Measurements from ENCODE around the gene GMCL2. TPM values are rescaled to one million over a fixed set of nuclear protein-coding genes. Genes with fewer than 3 reads are reported as not detected.
A peak's percentile ranks its signal among the peaks of the same experiment; 100 is the strongest.

The GMCL2 gene
- polyA plus RNA-seq, 1 of the 3 experiments (the other 2 are of a cell fraction): not detected

- peak overlapping the region; percentile 62 to 70 for H3K27ac ChIP-seq (ENCODE audit: low read depth in 2 of 2, low read length in 1 of 2)
- TF ChIP-seq TAF1 (IDR thresholded peaks at IDR 0.05; ENCODE audit: borderline replicate concordance, low read depth, low read length): no peak
- TF ChIP-seq, protein P1, sequence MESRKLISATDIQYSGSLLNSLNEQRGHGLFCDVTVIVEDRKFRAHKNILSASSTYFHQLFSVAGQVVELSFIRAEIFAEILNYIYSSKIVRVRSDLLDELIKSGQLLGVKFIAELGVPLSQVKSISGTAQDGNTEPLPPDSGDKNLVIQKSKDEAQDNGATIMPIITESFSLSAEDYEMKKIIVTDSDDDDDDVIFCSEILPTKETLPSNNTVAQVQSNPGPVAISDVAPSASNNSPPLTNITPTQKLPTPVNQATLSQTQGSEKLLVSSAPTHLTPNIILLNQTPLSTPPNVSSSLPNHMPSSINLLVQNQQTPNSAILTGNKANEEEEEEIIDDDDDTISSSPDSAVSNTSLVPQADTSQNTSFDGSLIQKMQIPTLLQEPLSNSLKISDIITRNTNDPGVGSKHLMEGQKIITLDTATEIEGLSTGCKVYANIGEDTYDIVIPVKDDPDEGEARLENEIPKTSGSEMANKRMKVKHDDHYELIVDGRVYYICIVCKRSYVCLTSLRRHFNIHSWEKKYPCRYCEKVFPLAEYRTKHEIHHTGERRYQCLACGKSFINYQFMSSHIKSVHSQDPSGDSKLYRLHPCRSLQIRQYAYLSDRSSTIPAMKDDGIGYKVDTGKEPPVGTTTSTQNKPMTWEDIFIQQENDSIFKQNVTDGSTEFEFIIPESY (IDR thresholded peaks at IDR 0.05; ENCODE audit: borderline replicate concordance, low read depth): no peak
- peaks cover 14 to 19% of the 10 kb centered on the region in 2 experiments for H3K4me1 ChIP-seq (ENCODE audit: control insufficient read depth in 1 of 2, insufficient read depth in 2 of 2, low read depth in 1 of 2, low read length in 1 of 2)
- ChIA-PET CTCF (interaction anchor here (1.3 kb wide), 1 partner anchor 31 kb away, joined by 5 read pairs; no protein-coding TSS in a partner anchor), POLR2A (interaction anchor here (0.8 to 1.7 kb wide), 12 partner anchors 8 to 856 kb away, joined by 3 to 12 read pairs (median 4); partner anchors contain the start of genes GMCL2, NHP2, PHYKPL and ZNF354C)
- H3K79me2 ChIP-seq (ENCODE audit: insufficient read depth): peaks cover 53% of the 10 kb centered on the region
- H3K4me3 ChIP-seq (ENCODE audit: low read depth in 2 of 2, low read length in 1 of 2): peak overlapping the region; percentile 84 to 90
- H3K27me3 ChIP-seq (ENCODE audit: insufficient read depth): no peaks in the 10 kb centered on the region
- peaks cover 3% of the 10 kb centered on the region for H3F3A ChIP-seq (replicated peaks; ENCODE audit: insufficient read depth)
- H3K9ac ChIP-seq: peak overlapping the region; percentile 95
- 42% methylated on average over 28 of the region's 30 CpGs for WGBS (ENCODE audit: low lambda C conversion rate)
- peak overlapping the region; percentile 91; the same call in 1 of the 2 replicates for H2AFZ ChIP-seq (ENCODE audit: low read depth)
- H4K20me1 ChIP-seq (ENCODE audit: insufficient read depth): peaks cover 35% of the 10 kb centered on the region
- H3K9me2 ChIP-seq: no peaks in the 10 kb centered on the region
- no peak for DNase-seq
- H3K4me2 ChIP-seq: peak overlapping the region; percentile 95
- H3K36me3 ChIP-seq (replicated peaks in 1 of 2; ENCODE audit: control insufficient read depth in 1 of 2, insufficient read depth in 2 of 2, low read length in 1 of 2): peaks cover 27 to 30% of the 10 kb centered on the region in 2 experiments
- H3K9me3 ChIP-seq: no peaks in the 10 kb centered on the region
Measured at GRCh38 chr5:178203670-178204181, 16.6 kb upstream of the GMCL2 start.

DNA sequence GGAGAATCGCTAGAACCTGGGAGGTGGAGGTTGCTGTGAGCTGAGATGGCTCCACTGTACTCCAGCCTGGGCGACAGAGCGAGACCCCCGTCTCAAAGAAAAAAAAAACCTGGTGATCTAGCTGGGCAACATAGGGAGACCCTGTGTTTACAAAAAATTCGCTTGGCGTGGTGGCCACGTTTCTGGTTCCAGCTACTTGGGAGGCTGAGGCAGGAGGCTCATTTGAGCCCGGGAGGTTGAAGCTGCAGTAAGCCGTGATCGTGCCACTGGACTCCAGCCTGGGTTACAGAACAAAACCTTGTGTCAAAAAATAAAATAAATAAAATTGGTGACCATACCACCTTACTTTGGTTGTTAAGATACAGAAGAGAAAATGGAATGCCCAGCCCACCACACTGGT, 15.4 kb upstream of the GMCL2 start:
- H4K20me1 ChIP-seq (ENCODE audit: insufficient read depth): peaks cover 23% of the 10 kb centered on the region
- 90% methylated on average over 10 of the region's 10 CpGs for WGBS (ENCODE audit: low lambda C conversion rate)
- no peak overlapping the region for H2AFZ ChIP-seq (ENCODE audit: low read depth)
- H3K4me3 ChIP-seq (ENCODE audit: low read depth in 2 of 2, low read length in 1 of 2): no peak overlapping the region
- no peaks in the 10 kb centered on the region for H3K9me3 ChIP-seq
- no peak for DNase-seq
- H3K4me1 ChIP-seq (ENCODE audit: control insufficient read depth in 1 of 2, insufficient read depth in 2 of 2, low read depth in 1 of 2, low read length in 1 of 2): peaks cover 14 to 15% of the 10 kb centered on the region in 2 experiments
- H3K79me2 ChIP-seq (ENCODE audit: insufficient read depth): peaks cover 41% of the 10 kb centered on the region
- no peak overlapping the region for H3K4me2 ChIP-seq
- H3F3A ChIP-seq (replicated peaks; ENCODE audit: insufficient read depth): peaks cover 3% of the 10 kb centered on the region
- H3K36me3 ChIP-seq (replicated peaks in 1 of 2; ENCODE audit: control insufficient read depth in 1 of 2, insufficient read depth in 2 of 2, low read length in 1 of 2): peaks cover 17 to 19% of the 10 kb centered on the region in 2 experiments
- no peak overlapping the region for H3K9ac ChIP-seq
- H3K27ac ChIP-seq (ENCODE audit: low read depth in 2 of 2, low read length in 1 of 2): no peak overlapping the region
- TF ChIP-seq FOXM1 (IDR thresholded peaks at IDR 0.05; ENCODE audit: low read depth): no peak
- TF ChIP-seq EZH2phosphoT487 (IDR thresholded peaks at IDR 0.05; ENCODE audit: borderline replicate concordance, low read depth): no peak
- no peak for TF ChIP-seq TEAD4 (IDR thresholded peaks at IDR 0.05; ENCODE audit: borderline replicate concordance, insufficient read depth)
- TF ChIP-seq POLR2AphosphoS5 (IDR thresholded peaks at IDR 0.05; ENCODE audit: low read depth, low read length): no peak
- ChIA-PET CTCF (interaction anchor here (3.3 kb wide), 1 partner anchor 127 kb away, joined by 24 read pairs; no protein-coding TSS in a partner anchor), POLR2A (no interaction called here)
- H3K27me3 ChIP-seq (ENCODE audit: insufficient read depth): no peaks in the 10 kb centered on the region
- H3K9me2 ChIP-seq: no peaks in the 10 kb centered on the region

- peaks cover 9 to 11% of the 10 kb centered on the region in 2 experiments for H3K4me1 ChIP-seq (ENCODE audit: control insufficient read depth in 1 of 2, insufficient read depth in 2 of 2, low read depth in 1 of 2, low read length in 1 of 2)
- no peak overlapping the region for H3K4me3 ChIP-seq (ENCODE audit: low read depth in 2 of 2, low read length in 1 of 2)
- no peak overlapping the region for H3K9ac ChIP-seq
- H3K9me3 ChIP-seq: no peaks in the 10 kb centered on the region
- WGBS (ENCODE audit: low lambda C conversion rate): 50% methylated on average over 2 of the region's 2 CpGs
- H3F3A ChIP-seq (replicated peaks; ENCODE audit: insufficient read depth): peaks cover 3% of the 10 kb centered on the region
- peaks cover 17% of the 10 kb centered on the region for H4K20me1 ChIP-seq (ENCODE audit: insufficient read depth)
- H3K4me2 ChIP-seq: no peak overlapping the region
- DNase-seq: no peak
- ChIA-PET POLR2A (no interaction called here), CTCF (interaction anchor here (1.0 to 3.3 kb wide), 2 partner anchors 44 to 126 kb away, joined by 4 to 24 read pairs; no protein-coding TSS in a partner anchor)
- no peaks in the 10 kb centered on the region for H3K9me2 ChIP-seq
- peaks cover 35% of the 10 kb centered on the region for H3K79me2 ChIP-seq (ENCODE audit: insufficient read depth)
- no peaks in the 10 kb centered on the region for H3K27me3 ChIP-seq (ENCODE audit: insufficient read depth)
- no peak overlapping the region for H3K27ac ChIP-seq (ENCODE audit: low read depth in 2 of 2, low read length in 1 of 2)
- peaks cover 12 to 13% of the 10 kb centered on the region in 2 experiments for H3K36me3 ChIP-seq (replicated peaks in 1 of 2; ENCODE audit: control insufficient read depth in 1 of 2, insufficient read depth in 2 of 2, low read length in 1 of 2)
- H2AFZ ChIP-seq (ENCODE audit: low read depth): no peak overlapping the region
- TF ChIP-seq NFIC (IDR thresholded peaks at IDR 0.05; ENCODE audit: borderline replicate concordance) (no peak), RXRA (IDR thresholded peaks at IDR 0.05; ENCODE audit: borderline replicate concordance, low read depth) (no peak), MAX (IDR thresholded peaks at IDR 0.05; ENCODE audit: low read depth) (no peak), EP300 (IDR thresholded peaks at IDR 0.05; ENCODE audit: borderline replicate concordance in 1 of 2, low read depth in 1 of 2, low read length in 1 of 2) (no peak), FOSL2 (IDR thresholded peaks at IDR 0.05; ENCODE audit: borderline replicate concordance, low read depth) (no peak), FOXM1 (IDR thresholded peaks at IDR 0.05; ENCODE audit: low read depth) (no peak), MXI1 (IDR thresholded peaks at IDR 0.05; ENCODE audit: low read depth, low read length) (no peak), POLR2AphosphoS5 (IDR thresholded peaks at IDR 0.05; ENCODE audit: low read depth, low read length) (no peak), JUND (IDR thresholded peaks at IDR 0.05) (no peak), NRF1 (IDR thresholded peaks at IDR 0.05; ENCODE audit: low read depth, low read length) (no peak)
Measured at GRCh38 chr5:178201927-178202235, 14.7 kb upstream of the GMCL2 start.
